ENCODE measurements around the gene NTSR2.

The NTSR2 gene

DNA sequence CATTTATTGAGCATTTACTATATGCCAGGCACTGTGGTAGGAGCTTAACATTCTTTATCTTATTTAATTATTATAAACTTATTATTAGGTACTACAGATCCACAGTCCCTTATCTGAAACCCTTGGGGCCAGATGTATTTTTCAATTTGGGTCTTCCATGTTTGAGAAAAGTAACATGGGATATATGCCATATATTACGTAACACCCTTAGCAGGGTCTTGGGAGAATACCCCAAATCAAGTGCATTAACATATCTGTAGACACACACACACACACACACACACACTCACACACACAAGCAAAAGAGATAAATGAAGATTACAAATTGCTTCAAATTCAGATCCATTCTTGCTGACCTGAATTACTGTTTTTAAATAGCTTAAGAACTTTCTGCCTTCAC lies 13.7 kb downstream of the NTSR2 start:
- in situ Hi-C loops (cut with MboI; ENCODE audit: low sequenced_read_pairs, unreplicated experiment) = no loop called here
- TF ChIP-seq, protein P1, sequence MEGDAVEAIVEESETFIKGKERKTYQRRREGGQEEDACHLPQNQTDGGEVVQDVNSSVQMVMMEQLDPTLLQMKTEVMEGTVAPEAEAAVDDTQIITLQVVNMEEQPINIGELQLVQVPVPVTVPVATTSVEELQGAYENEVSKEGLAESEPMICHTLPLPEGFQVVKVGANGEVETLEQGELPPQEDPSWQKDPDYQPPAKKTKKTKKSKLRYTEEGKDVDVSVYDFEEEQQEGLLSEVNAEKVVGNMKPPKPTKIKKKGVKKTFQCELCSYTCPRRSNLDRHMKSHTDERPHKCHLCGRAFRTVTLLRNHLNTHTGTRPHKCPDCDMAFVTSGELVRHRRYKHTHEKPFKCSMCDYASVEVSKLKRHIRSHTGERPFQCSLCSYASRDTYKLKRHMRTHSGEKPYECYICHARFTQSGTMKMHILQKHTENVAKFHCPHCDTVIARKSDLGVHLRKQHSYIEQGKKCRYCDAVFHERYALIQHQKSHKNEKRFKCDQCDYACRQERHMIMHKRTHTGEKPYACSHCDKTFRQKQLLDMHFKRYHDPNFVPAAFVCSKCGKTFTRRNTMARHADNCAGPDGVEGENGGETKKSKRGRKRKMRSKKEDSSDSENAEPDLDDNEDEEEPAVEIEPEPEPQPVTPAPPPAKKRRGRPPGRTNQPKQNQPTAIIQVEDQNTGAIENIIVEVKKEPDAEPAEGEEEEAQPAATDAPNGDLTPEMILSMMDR (IDR thresholded peaks at IDR 0.05; ENCODE audit: borderline replicate concordance, control extremely low read depth, extremely low read depth, insufficient read depth, missing control alignments) = no peak
- no peak for DNase-seq (ENCODE audit: low spot score)

- DNase-seq (ENCODE audit: low spot score) = no peak
- TF ChIP-seq, protein P1 (IDR thresholded peaks at IDR 0.05; ENCODE audit: borderline replicate concordance, control extremely low read depth, extremely low read depth, insufficient read depth, missing control alignments) = no peak
- in situ Hi-C loops (cut with MboI; ENCODE audit: low sequenced_read_pairs, unreplicated experiment) = no loop called here
These were observed 14.5 kb downstream of the NTSR2 start for GRCh38 chr2:11655495-11655894.

- in situ Hi-C loops (cut with MboI; ENCODE audit: low sequenced_read_pairs, unreplicated experiment) = no loop called here
- TF ChIP-seq, protein P1 (IDR thresholded peaks at IDR 0.05; ENCODE audit: borderline replicate concordance, control extremely low read depth, extremely low read depth, insufficient read depth, missing control alignments) = no peak
These were observed 17.4 kb downstream of the NTSR2 start for GRCh38 chr2:11652553-11652952.

DNA sequence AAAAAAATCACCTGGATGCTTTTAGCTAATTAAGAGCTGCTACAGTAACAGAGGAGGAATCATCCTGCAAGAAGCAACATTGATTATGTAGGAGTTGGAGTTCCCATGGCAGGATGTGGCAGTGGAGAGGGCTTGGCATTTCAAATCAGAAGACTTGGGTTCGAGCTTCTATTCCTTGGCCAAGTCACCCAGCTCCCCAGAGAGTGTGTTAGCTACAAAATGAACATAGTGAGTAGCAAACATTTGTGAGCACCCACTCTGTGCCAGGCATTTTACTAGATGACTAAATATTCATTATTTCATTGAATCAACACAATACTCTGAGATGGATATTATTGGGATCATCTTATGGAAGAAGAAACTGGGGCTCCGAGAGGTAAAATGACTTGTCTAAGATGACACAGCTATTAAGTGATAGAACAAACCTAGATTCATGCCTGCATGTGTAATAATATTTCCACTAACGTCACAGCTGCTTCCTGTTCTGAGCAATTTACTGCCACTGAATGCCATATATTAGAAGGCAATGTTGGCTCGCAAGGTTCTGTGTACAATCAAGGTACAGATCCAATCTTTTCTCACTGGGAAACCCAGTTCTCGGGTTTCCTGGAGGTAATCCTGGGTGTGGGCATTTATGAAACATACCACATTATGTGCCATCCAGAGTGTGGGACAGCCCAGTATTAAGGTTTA lies 18.0 kb downstream of the NTSR2 start:
- TF ChIP-seq, protein P1 (IDR thresholded peaks at IDR 0.05; ENCODE audit: borderline replicate concordance, control extremely low read depth, extremely low read depth, insufficient read depth, missing control alignments) = no peak
- no peak for DNase-seq (ENCODE audit: low spot score)
- in situ Hi-C loops (cut with MboI; ENCODE audit: low sequenced_read_pairs, unreplicated experiment) = no loop called here

More at GRCh38 chr2:11652553-11652952, 17.4 kb downstream of the NTSR2 start:
- DNase-seq (ENCODE audit: low spot score) = no peak

GRCh38 chr2:11649093-11649492 lies 20.9 kb downstream of the NTSR2 start:
- no peak for DNase-seq (ENCODE audit: low spot score)
- TF ChIP-seq, protein P1 (IDR thresholded peaks at IDR 0.05; ENCODE audit: borderline replicate concordance, control extremely low read depth, extremely low read depth, insufficient read depth, missing control alignments) = no peak
- in situ Hi-C loops (cut with MboI; ENCODE audit: low sequenced_read_pairs, unreplicated experiment) = no loop called here

DNA sequence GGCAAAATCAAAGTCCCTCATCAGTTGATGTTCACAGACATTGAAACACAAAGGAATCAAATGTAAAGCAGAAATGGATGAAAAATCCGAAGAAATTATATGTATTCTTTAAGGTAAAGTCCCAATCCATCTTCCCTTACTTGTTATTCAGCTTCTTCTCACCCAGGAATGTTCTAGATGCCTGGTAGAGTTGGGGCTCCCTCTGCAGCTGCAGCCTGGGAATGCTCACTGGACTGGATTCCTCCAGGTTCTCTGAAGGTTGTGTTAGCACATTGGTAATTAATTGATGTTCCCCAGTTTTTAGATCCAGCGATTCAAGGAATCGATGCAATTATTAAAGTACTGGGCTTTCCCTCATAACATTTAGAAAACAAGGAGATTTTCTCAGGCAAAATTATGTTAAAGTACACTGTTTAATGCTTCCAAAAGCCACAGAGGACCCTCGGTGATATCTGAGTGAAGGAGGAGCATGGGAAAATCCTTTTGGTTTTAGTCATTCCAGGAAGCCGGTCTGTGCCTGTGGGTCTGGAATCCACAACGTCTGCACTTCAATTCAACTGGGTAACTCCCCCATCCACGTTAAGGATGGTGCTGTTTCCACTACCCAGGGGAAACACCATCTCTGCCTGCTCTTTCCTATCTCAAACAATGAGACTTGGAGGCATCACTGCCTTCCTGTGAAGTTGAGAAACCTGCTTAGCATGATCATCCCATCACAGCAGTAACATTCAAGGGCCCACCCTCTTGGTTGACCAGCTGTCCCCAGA lies 22.0 kb downstream of the NTSR2 start:
- in situ Hi-C loops (cut with MboI; ENCODE audit: low sequenced_read_pairs, unreplicated experiment) = no loop called here
- TF ChIP-seq, protein P1 (IDR thresholded peaks at IDR 0.05; ENCODE audit: borderline replicate concordance, control extremely low read depth, extremely low read depth, insufficient read depth, missing control alignments) = no peak
- DNase-seq (ENCODE audit: low spot score) = no peak
